Endothelial cell of umbilical vein (primary cell): ENCODE measurements around the gene FBXO48. TPM values are rescaled to one million over a fixed set of nuclear protein-coding genes. Genes with fewer than 3 reads are reported as not detected.

Experiments used
- BruUV-seq: library from RNA; stranded (reverse); fragments of 400-500 nt; replicated peaks from 2 replicates; lab custom pipeline; 2021; lab: Mats Ljungman, UMichigan
- CTCF ChIA-PET: fragments of 300-600, 350-600 bp; sonication (Branson Sonifier 250); formaldehyde crosslinking; loops from one replicate; lab custom pipeline; 2021; ENCODE audit warnings: antibody characterized with exemption, inconsistent platforms; lab: Charles Lee
- POLR2A ChIA-PET: fragments of 300-600, 350-600 bp; sonication (Branson Sonifier 250); formaldehyde crosslinking; loops from one replicate; lab custom pipeline; 2021; ENCODE audit warnings: antibody characterized with exemption, inconsistent platforms; lab: Charles Lee
- DNase-seq: peaks from one replicate; pipeline ENCODE4 v3.0.0-alpha.2; 2011; ENCODE audit warnings: low read depth, low spot score
- FAIRE-seq: peaks from 2 replicates; lab custom pipeline; 2011; peaks lifted over from hg19 to GRCh38; lab: Jason Lieb, UNC
- H2AFZ ChIP-seq: 2 replicates; pipeline ENCODE4 v1.6.0; 2012; ENCODE audit warnings: low read depth, low read length, control low read depth, inconsistent platforms
- H3K27ac ChIP-seq: 2 replicates; pipeline ENCODE4 v1.5.1; 2011; ENCODE audit warnings: low read depth, mild to moderate bottlenecking, control low read depth, low read length, moderate library complexity; ENCODE audit not compliant: insufficient read depth
- H3K27me3 ChIP-seq, 2 experiments: 2 replicates each; pipeline versions ENCODE4 v1.6.0 to v1.6.1; 2011; ENCODE audit warnings: low read length in 2 of 2, mixed read lengths in 1 of 2; ENCODE audit not compliant: control insufficient read depth in 2 of 2, insufficient read depth in 2 of 2
- H3K36me3 ChIP-seq, 2 experiments: 2 replicates in 1 of 2; 3 replicates in 1 of 2; pipeline ENCODE4 v1.5.1; 2011; ENCODE audit warnings: low read length in 2 of 2, mild to moderate bottlenecking in 1 of 2, moderate library complexity in 1 of 2; ENCODE audit not compliant: control insufficient read depth in 2 of 2, insufficient read depth in 2 of 2; ENCODE audit errors: extremely low read depth in 1 of 2
- H3K4me1 ChIP-seq: 3 replicates; pipeline ENCODE4 v1.5.1; 2011; ENCODE audit warnings: mild to moderate bottlenecking, low read length; ENCODE audit not compliant: control insufficient read depth, insufficient read depth; ENCODE audit errors: extremely low read depth
- H3K4me2 ChIP-seq: 2 replicates; pipeline ENCODE4 v1.6.1; 2011; ENCODE audit warnings: low read length, control low read depth, mixed read lengths; ENCODE audit not compliant: insufficient read depth
- H3K4me3 ChIP-seq, 3 experiments: fragments of 200-600 bp in 1 of 3; sonication (generic), shearing (Covaris generic) in 1 of 3; replicated peaks in 1 of 3; 2 replicates each; pipeline ENCODE4 v1.5.1; 2011 to 2016; ENCODE audit warnings: control low read depth in 3 of 3, low read length in 3 of 3, mild to moderate bottlenecking in 2 of 3, inconsistent platforms in 1 of 3, low read depth in 1 of 3, moderate library complexity in 1 of 3; ENCODE audit not compliant: insufficient read depth in 1 of 3
- H3K79me2 ChIP-seq: 2 replicates; pipeline ENCODE4 v1.6.0; 2012; ENCODE audit warnings: low read length, inconsistent platforms; ENCODE audit not compliant: control insufficient read depth, insufficient read depth
- H3K9ac ChIP-seq: replicated peaks from 2 replicates; pipeline ENCODE3; 2011; ENCODE audit warnings: low read length, control low read depth; ENCODE audit not compliant: insufficient read depth; ENCODE audit errors: extremely low read depth
- H3K9me1 ChIP-seq: replicated peaks from 3 replicates; pipeline ENCODE4 v1.6.0; 2011; ENCODE audit warnings: mild to moderate bottlenecking, low read length; ENCODE audit not compliant: control insufficient read depth, insufficient read depth; ENCODE audit errors: extremely low read depth
- H3K9me3 ChIP-seq: replicated peaks from 2 replicates; pipeline ENCODE4 v1.5.1; 2012; ENCODE audit warnings: low read length, inconsistent platforms; ENCODE audit not compliant: control insufficient read depth, insufficient read depth
- H4K20me1 ChIP-seq: replicated peaks from 2 replicates; pipeline ENCODE3; 2011; ENCODE audit warnings: mild to moderate bottlenecking, low read length; ENCODE audit not compliant: control insufficient read depth, insufficient read depth; ENCODE audit errors: extremely low read depth
- EZH2 ChIP-seq: IDR thresholded peaks from 2 replicates; pipeline ENCODE4 v1.6.1; 2012; ENCODE audit warnings: borderline replicate concordance, low read depth, mild to moderate bottlenecking, moderate library complexity, low read length, inconsistent platforms; ENCODE audit not compliant: severe bottlenecking
- FOS ChIP-seq: IDR thresholded peaks from 2 replicates; pipeline ENCODE4 v1.6.1; 2011; ENCODE audit warnings: mild to moderate bottlenecking, low read length, moderate library complexity, borderline replicate concordance; ENCODE audit not compliant: insufficient read depth
- GATA2 ChIP-seq: IDR thresholded peaks from 2 replicates; pipeline ENCODE4 v1.7.0; 2011; ENCODE audit warnings: low read depth, mild to moderate bottlenecking, moderate library complexity, mixed read lengths, low read length; ENCODE audit not compliant: insufficient read length, insufficient read depth
- JUN ChIP-seq: IDR thresholded peaks from 2 replicates; pipeline ENCODE4 v1.6.1; 2011; ENCODE audit warnings: borderline replicate concordance, low read depth; ENCODE audit not compliant: insufficient read length, insufficient read depth
- MYC ChIP-seq: IDR thresholded peaks from one replicate; pipeline ENCODE4 v1.6.1; 2011; ENCODE audit warnings: mild to moderate bottlenecking, low read depth, low read length
- POLR2A ChIP-seq: IDR thresholded peaks from 2 replicates; pipeline ENCODE4 v1.6.1; 2012; ENCODE audit warnings: low read depth, mild to moderate bottlenecking, control low read depth, low read length
- POLR2AphosphoS5 ChIP-seq: IDR thresholded peaks from 2 replicates; pipeline ENCODE4 v1.6.1; 2012; ENCODE audit warnings: low read depth, mild to moderate bottlenecking, control low read depth, low read length, moderate library complexity; ENCODE audit not compliant: insufficient read depth
- dilution Hi-C: fragments of 300-500 bp; cut with MboI; formaldehyde crosslinking; loops from one replicate; pipeline ENCODE4 v1.15.0; 2019; ENCODE audit warnings: low sequenced_read_pairs; ENCODE audit not compliant: extremely low pct_ligation_motif_present
- intact Hi-C: fragments of 100-400 bp; cut with micrococcal nuclease; formaldehyde crosslinking; loops from one replicate; pipeline ENCODE4 v1.10.0; 2022
- polyA plus RNA-seq, 4 experiments: library from polyadenylated mRNA; depleted of rRNA in 3 of 4; stranded (reverse) in 3 of 4; unstranded in 1 of 4; fragments of >200 nt; gene quantifications; 2 replicates each; pipeline versions ENCODE4 v1.2.1 to v1.2.3, GENCODE V29; 2011 to 2012; ENCODE audit warnings: missing spikeins in 1 of 4
- total RNA-seq: library from RNA; stranded (reverse); gene quantifications from 2 replicates; pipeline ENCODE4 v1.2.3, GENCODE V29; 2021
- TF ChIP-seq, protein P1 (sequence below): IDR thresholded peaks from 2 replicates; pipeline ENCODE4 v1.6.1; 2011; ENCODE audit not compliant: insufficient read depth, insufficient read length
- TF ChIP-seq, protein P2 (sequence below), 2 donors: IDR thresholded peaks; 1 replicate in 1 of 2; 2 replicates in 1 of 2; pipeline ENCODE4 v1.5.1; 2011; ENCODE audit warnings: low read length in 2 of 2, mild to moderate bottlenecking in 2 of 2, moderate library complexity in 2 of 2, control low read depth in 1 of 2, inconsistent platforms in 1 of 2, low read depth in 1 of 2; ENCODE audit not compliant: insufficient read depth in 1 of 2; ENCODE audit errors: extremely low read depth in 1 of 2

Gene FBXO48
- total and polyA plus RNA-seq, 2 donors (not counting 3 experiments of a cell fraction or from before 2014, with no cell fraction given): 0.46 to 0.73 TPM

DNA sequence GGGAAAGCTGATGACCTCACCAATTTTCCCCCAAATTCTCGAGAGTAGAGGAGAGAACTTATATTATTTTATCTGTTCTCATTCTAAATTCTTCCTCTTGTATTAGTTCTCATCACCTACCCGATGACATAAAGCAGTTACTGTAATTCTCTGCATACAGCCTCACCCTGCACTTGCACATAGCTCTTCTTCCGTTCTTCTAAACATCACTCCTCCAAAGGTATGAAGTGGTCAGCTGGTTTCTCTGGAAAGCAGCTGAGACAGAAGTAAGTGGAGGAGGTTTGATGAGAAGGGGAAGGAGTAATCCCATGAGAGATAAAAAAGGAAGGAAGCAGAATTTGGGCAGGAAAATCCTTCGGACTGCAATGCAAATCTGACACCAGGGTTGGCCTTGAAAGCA, 39.0 kb downstream of the FBXO48 start:
- Histone ChIP-seq H3K9me1 (no peaks in the 10 kb centered on the region), H3K9ac (no peak overlapping the region), H3K4me2 (no peak overlapping the region), H2AFZ (no peak overlapping the region), H4K20me1 (no peaks in the 10 kb centered on the region), H3K36me3 (no peaks in the 10 kb centered on the region), H3K27ac (no peak overlapping the region), H3K4me3 (no peak overlapping the region), H3K4me1 (no peaks in the 10 kb centered on the region), H3K27me3 (peaks cover 12 to 18% of the 10 kb centered on the region in 2 experiments), H3K9me3 (no peaks in the 10 kb centered on the region), H3K79me2 (no peaks in the 10 kb centered on the region)
- dilution Hi-C loops: no loop called here
- TF ChIP-seq MYC: no peak
- no peak for TF ChIP-seq EZH2
- TF ChIP-seq JUN: no peak
- TF ChIP-seq, protein P1, sequence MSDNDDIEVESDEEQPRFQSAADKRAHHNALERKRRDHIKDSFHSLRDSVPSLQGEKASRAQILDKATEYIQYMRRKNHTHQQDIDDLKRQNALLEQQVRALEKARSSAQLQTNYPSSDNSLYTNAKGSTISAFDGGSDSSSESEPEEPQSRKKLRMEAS: no peak
- TF ChIP-seq POLR2A: no peak
- TF ChIP-seq, protein P2, sequence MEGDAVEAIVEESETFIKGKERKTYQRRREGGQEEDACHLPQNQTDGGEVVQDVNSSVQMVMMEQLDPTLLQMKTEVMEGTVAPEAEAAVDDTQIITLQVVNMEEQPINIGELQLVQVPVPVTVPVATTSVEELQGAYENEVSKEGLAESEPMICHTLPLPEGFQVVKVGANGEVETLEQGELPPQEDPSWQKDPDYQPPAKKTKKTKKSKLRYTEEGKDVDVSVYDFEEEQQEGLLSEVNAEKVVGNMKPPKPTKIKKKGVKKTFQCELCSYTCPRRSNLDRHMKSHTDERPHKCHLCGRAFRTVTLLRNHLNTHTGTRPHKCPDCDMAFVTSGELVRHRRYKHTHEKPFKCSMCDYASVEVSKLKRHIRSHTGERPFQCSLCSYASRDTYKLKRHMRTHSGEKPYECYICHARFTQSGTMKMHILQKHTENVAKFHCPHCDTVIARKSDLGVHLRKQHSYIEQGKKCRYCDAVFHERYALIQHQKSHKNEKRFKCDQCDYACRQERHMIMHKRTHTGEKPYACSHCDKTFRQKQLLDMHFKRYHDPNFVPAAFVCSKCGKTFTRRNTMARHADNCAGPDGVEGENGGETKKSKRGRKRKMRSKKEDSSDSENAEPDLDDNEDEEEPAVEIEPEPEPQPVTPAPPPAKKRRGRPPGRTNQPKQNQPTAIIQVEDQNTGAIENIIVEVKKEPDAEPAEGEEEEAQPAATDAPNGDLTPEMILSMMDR (IDR thresholded peaks at IDR 0.05; ENCODE audit: extremely low read depth in 1 of 2, insufficient read depth in 1 of 2, low read depth in 1 of 2, low read length in 2 of 2): no peak
- TF ChIP-seq GATA2: no peak
- TF ChIP-seq FOS: no peak
- TF ChIP-seq POLR2AphosphoS5: no peak
- intact Hi-C loops: no loop called here
- no peak for DNase-seq
- CTCF ChIA-PET: interaction anchor here (1.8 to 3.4 kb wide), 2 partner anchors 13 to 60 kb away, joined by 3 to 24 read pairs; no protein-coding TSS in a partner anchor
- POLR2A ChIA-PET: no interaction called here
- BruUV-seq: no TSS peak
- no peak for FAIRE-seq
